Activated CD8-positive, alpha-beta T cell treated with anti-CD3 and anti-CD28 coated beads, Interleukin-2, amount 10 ng/mL, durations not matched to agents 7 days and 5 days (primary cell): ENCODE measurements around the gene TFPI2. TPM values are rescaled to one million over a fixed set of nuclear protein-coding genes. Genes with fewer than 3 reads are reported as not detected.

Experiments used
- ATAC-seq: fragments of 150-1000 bp; cut with Tn5 transposase; one replicate; pipeline ENCODE4 v1.10.0; 2021; ENCODE audit warnings: moderate library complexity
- CTCF ChIA-PET: fragments of 350-600 bp; sonication (Branson Sonifier 250); formaldehyde crosslinking; loops from one replicate; lab custom pipeline; 2021; ENCODE audit warnings: antibody characterized with exemption; lab: Charles Lee
- POLR2A ChIA-PET: fragments of 350-600 bp; sonication (Branson Sonifier 250); formaldehyde crosslinking; loops from one replicate; lab custom pipeline; 2021; ENCODE audit warnings: antibody characterized with exemption; lab: Charles Lee
- DNase-seq: peaks from one replicate; pipeline ENCODE4 v3.0.0-alpha.2; 2020
- H3K27ac Mint-ChIP-seq: one replicate; pipeline ENCODE4 v1.8.0; 2021; ENCODE audit warnings: mild to moderate bottlenecking, mixed read lengths
- H3K27me3 Mint-ChIP-seq: one replicate; pipeline ENCODE4 v1.8.0; 2021; ENCODE audit warnings: low read depth, mixed read lengths
- H3K36me3 Mint-ChIP-seq: one replicate; pipeline ENCODE4 v1.8.0; 2021; ENCODE audit warnings: low read depth, mixed read lengths
- H3K4me1 Mint-ChIP-seq: one replicate; pipeline ENCODE4 v1.8.0; 2021; ENCODE audit warnings: low read depth, mixed read lengths
- H3K4me3 Mint-ChIP-seq: one replicate; pipeline ENCODE4 v1.8.0; 2021; ENCODE audit warnings: mild to moderate bottlenecking, mixed read lengths
- H3K9me3 Mint-ChIP-seq: one replicate; pipeline ENCODE4 v1.8.0; 2022; ENCODE audit warnings: mixed read lengths; ENCODE audit not compliant: insufficient read depth
- total RNA-seq, 2 experiments: library from RNA; stranded (reverse); gene quantifications; one replicate each; pipeline ENCODE4 v1.2.3, GENCODE V29; 2021

The TFPI2 gene
- total RNA-seq, 2 experiments from 2014 or later: not detected

DNA sequence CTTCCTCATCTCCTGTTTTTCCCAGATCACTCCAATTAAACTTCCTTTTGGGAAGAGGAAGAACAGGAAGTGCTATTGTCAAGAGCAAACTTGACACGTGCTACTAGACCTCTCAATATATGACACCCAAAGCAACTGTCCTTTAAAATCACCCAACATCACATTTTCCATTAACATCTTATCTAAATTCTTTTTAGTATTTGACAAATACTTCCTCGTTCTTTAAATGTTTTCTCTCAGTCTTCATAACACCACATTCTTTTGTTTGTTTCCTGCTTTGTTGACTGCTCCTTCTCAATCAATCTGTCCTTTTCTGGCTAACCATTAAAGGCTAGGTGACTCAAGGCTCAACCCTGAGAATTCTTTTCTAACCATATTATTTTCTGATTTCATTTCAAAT lies 7.1 kb upstream of the TFPI2 start:
- Mint-ChIP-seq H3K36me3 (no peaks in the 10 kb centered on the region), H3K27ac (no peak overlapping the region), H3K9me3 (no peaks in the 10 kb centered on the region), H3K4me1 (no peaks in the 10 kb centered on the region), H3K27me3 (peaks cover 17% of the 10 kb centered on the region), H3K4me3 (no peak overlapping the region)
- ATAC-seq: no peak
- no peak for DNase-seq
- ChIA-PET POLR2A (no interaction called here), CTCF (no interaction called here)

DNA sequence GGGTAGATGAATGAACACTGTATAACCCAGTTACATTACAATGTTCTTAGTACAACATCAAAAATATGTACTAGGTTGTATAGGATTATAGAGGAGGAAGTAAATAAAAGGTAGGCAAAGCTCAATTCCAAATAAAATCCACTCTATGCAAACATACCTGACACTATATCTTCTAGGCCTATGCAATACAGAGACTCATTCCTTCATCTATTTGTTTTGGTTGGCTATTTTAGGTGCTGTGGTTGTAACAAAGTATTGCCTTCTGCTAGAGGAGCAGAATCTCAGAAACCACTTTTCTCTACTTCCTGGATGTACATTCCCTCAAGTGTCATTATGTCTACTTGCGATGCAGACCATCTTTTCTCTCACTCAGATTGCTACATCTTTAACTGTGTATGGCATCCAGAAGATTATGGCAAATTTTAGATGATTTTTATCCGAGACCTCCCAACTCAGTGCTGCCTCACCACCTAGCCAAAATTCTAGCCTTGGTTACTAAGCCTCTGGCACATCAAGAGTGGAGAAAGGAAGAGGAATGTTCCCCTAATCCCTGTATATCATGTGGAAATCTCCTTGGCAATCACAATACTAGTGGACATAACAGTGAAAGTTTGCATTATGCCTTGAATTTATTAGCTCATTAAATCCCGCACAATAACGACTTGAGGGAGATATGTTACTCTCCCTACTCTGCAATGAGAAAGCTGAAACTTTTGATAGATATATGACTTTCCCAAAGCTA lies 5.5 kb upstream of the TFPI2 start:
- no peak overlapping the region for H3K27ac Mint-ChIP-seq
- no peaks in the 10 kb centered on the region for H3K36me3 Mint-ChIP-seq
- ATAC-seq (no peak), DNase-seq (no peak)
- no peaks in the 10 kb centered on the region for H3K4me1 Mint-ChIP-seq
- CTCF ChIA-PET: interaction anchor here (0.9 kb wide), 1 partner anchor 650 kb away, joined by 3 read pairs; no protein-coding TSS in a partner anchor
- POLR2A ChIA-PET: no interaction called here
- H3K9me3 Mint-ChIP-seq: no peaks in the 10 kb centered on the region
- H3K27me3 Mint-ChIP-seq: peaks cover 27% of the 10 kb centered on the region
- no peak overlapping the region for H3K4me3 Mint-ChIP-seq

DNA sequence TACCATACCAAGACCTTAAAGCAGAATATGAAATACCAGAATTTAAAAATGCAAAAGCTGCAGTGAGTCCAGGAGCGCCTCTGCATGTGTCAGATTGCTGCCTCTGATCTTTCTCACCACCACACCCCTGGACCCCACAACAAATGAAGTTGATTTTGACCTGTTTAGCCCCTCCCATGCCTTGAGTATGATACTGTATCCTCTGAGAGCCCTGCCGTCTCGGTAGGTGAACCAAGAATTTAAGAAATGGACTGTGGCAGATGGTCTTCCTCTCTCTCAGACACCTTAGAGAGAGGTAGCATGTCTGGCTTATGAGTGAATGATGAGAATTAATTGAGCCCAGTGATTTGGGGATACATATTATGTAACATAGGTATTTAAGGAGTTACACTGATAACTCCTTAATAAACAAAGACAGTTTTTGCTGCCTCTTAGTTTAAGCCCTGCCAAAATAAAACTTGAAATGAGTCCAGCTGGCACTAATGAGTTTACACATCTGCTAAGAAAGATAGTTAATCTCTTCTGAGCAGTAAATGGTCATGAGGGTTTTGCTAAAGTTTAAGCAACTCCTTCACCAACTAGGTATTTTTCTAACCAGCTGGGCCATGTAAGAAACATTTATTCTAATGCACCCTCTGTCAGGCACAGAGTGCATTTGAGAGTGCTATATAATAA lies 4.5 kb upstream of the TFPI2 start:
- H3K4me1 Mint-ChIP-seq: peaks cover 4% of the 10 kb centered on the region
- no peaks in the 10 kb centered on the region for H3K36me3 Mint-ChIP-seq
- no peaks in the 10 kb centered on the region for H3K9me3 Mint-ChIP-seq
- H3K27me3 Mint-ChIP-seq: peaks cover 32% of the 10 kb centered on the region
- ChIA-PET POLR2A (no interaction called here), CTCF (no interaction called here)
- DNase-seq (no peak), ATAC-seq (no peak)
- H3K27ac Mint-ChIP-seq: no peak overlapping the region
- no peak overlapping the region for H3K4me3 Mint-ChIP-seq

GRCh38 chr7:93894426-93894825 lies 3.9 kb upstream of the TFPI2 start:
- Mint-ChIP-seq H3K4me1 (peaks cover 8% of the 10 kb centered on the region), H3K27me3 (peaks cover 36% of the 10 kb centered on the region), H3K27ac (no peak overlapping the region), H3K4me3 (no peak overlapping the region), H3K9me3 (no peaks in the 10 kb centered on the region), H3K36me3 (no peaks in the 10 kb centered on the region)
- DNase-seq (no peak), ATAC-seq (no peak)
- ChIA-PET POLR2A (no interaction called here), CTCF (no interaction called here)

GRCh38 chr7:93890041-93890463 lies 501 bp downstream of the TFPI2 start:
- no peaks in the 10 kb centered on the region for H3K9me3 Mint-ChIP-seq
- ATAC-seq (peak; percentile 49), DNase-seq (peak; percentile 21)
- peak overlapping the region; percentile 58 for H3K4me3 Mint-ChIP-seq
- POLR2A ChIA-PET: no interaction called here
- H3K27me3 Mint-ChIP-seq: peaks cover 38% of the 10 kb centered on the region
- no peak overlapping the region for H3K27ac Mint-ChIP-seq
- CTCF ChIA-PET: interaction anchor here (0.6 kb wide), 1 partner anchor 197 kb away, joined by 4 read pairs; no protein-coding TSS in a partner anchor
- H3K4me1 Mint-ChIP-seq: peaks cover 8% of the 10 kb centered on the region
- H3K36me3 Mint-ChIP-seq: no peaks in the 10 kb centered on the region

GRCh38 chr7:93889261-93889660 lies 1.3 kb downstream of the TFPI2 start:
- POLR2A ChIA-PET: no interaction called here
- no peak overlapping the region for H3K4me3 Mint-ChIP-seq
- H3K27me3 Mint-ChIP-seq: peaks cover 36% of the 10 kb centered on the region
- DNase-seq (no peak), ATAC-seq (no peak)
- peaks cover 8% of the 10 kb centered on the region for H3K4me1 Mint-ChIP-seq
- H3K9me3 Mint-ChIP-seq: no peaks in the 10 kb centered on the region
- H3K36me3 Mint-ChIP-seq: no peaks in the 10 kb centered on the region
- no peak overlapping the region for H3K27ac Mint-ChIP-seq
- CTCF ChIA-PET: interaction anchor here (0.6 kb wide), 1 partner anchor 198 kb away, joined by 4 read pairs; no protein-coding TSS in a partner anchor

DNA sequence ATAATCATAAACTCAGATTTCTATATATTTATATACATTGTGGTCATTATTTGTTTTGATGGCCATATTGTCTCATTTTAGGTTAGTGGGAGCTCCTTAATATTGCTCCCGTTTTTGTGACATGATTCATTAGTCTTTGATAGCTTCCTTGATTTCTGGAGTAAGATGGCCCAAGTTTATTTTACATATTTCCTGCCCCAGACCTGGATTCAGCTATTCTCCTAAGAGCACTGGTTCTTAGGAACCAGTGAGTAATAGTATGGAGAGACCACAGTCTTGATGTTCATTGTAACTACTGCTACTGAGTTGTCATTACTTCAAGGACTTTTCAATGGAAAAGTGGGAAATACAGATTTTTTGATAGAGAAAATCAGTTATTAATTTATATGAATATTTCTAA lies 6.0 kb downstream of the TFPI2 start:
- POLR2A ChIA-PET: no interaction called here
- Mint-ChIP-seq H3K27ac (no peak overlapping the region), H3K36me3 (no peaks in the 10 kb centered on the region), H3K4me3 (no peak overlapping the region), H3K4me1 (no peaks in the 10 kb centered on the region), H3K27me3 (peaks cover 13% of the 10 kb centered on the region), H3K9me3 (no peaks in the 10 kb centered on the region)
- DNase-seq (no peak), ATAC-seq (no peak)
- CTCF ChIA-PET: no interaction called here

- Mint-ChIP-seq H3K36me3 (no peaks in the 10 kb centered on the region), H3K4me1 (no peaks in the 10 kb centered on the region), H3K9me3 (no peaks in the 10 kb centered on the region), H3K4me3 (no peak overlapping the region), H3K27me3 (peaks cover 10% of the 10 kb centered on the region), H3K27ac (no peak overlapping the region)
- ChIA-PET CTCF (interaction anchor here (1.3 kb wide), 1 partner anchor 19 kb away, joined by 4 read pairs; no protein-coding TSS in a partner anchor), POLR2A (no interaction called here)
- DNase-seq (no peak), ATAC-seq (no peak)
Observed at GRCh38 chr7:93883917-93884345, 6.6 kb downstream of the TFPI2 start.

DNA sequence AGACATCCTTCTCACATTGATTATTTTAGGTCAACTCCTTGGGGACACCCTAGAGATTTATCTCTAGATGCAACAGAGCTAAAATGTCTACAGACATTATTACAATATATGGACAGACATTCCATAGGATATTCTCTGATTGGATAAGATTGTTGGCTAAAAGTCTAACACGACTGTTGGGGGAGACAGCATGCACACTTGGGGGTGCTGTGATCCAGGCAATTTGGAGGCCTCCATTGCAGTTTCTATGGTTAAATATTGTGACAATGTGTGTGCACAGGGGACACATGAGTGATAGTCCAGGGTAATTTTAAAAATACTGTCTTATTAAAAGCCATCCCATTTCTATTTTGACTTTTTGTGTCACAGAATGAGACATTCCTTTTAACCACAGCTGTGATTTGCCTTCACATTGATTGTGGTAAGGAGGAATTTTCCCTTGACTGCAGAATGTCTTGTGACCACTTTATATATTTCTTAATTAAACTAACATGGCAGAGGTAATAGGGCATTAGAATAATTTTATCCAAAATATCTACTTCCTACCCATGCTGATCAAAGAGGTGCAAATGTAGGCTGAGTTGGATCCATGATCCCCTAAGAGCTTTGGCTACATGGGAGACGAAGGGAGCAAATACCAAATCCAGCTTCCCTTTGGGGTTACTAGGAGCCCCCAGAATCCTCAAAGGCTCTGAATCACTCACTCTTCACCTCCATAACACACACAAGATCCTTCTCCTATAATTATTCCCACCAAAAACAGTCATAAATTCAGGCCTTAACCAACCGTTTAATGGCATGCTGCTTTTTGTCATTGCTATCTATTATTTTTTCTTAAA lies 7.3 kb downstream of the TFPI2 start:
- peaks cover 6% of the 10 kb centered on the region for H3K27me3 Mint-ChIP-seq
- CTCF ChIA-PET: interaction anchor here (1.3 kb wide), 1 partner anchor 19 kb away, joined by 4 read pairs; no protein-coding TSS in a partner anchor

DNA sequence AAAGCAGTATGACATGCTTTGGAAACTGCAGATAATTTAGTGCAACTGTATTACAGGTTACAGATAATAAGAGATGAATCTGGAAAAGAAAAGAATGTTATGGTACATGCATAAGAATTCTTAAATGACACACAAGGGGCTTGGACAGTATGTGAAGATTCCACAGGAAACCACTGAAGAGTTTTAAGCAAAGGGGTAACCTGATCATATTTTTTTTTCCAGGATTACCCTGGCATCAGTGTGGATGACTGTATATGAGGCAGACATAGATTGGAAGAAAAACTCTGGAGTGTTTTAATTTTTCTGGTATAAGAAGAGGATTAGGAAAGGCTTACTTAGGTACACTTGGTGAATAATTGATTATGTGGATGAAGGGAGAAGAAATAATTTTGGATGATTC lies 8.1 kb downstream of the TFPI2 start:
- no peak overlapping the region for H3K27ac Mint-ChIP-seq
- ChIA-PET CTCF (no interaction called here), POLR2A (no interaction called here)
- no peak overlapping the region for H3K4me3 Mint-ChIP-seq
- H3K9me3 Mint-ChIP-seq: no peaks in the 10 kb centered on the region
- H3K27me3 Mint-ChIP-seq: peaks cover 2% of the 10 kb centered on the region
- no peak for ATAC-seq
- no peaks in the 10 kb centered on the region for H3K36me3 Mint-ChIP-seq
- DNase-seq: no peak
- no peaks in the 10 kb centered on the region for H3K4me1 Mint-ChIP-seq

More for the DNA sequence above, 7.3 kb downstream of the TFPI2 start:
- H3K4me1 Mint-ChIP-seq: no peaks in the 10 kb centered on the region
- DNase-seq (no peak), ATAC-seq (no peak)
- POLR2A ChIA-PET: no interaction called here
- H3K27ac Mint-ChIP-seq: no peak overlapping the region
- H3K4me3 Mint-ChIP-seq: no peak overlapping the region
- H3K9me3 Mint-ChIP-seq: no peaks in the 10 kb centered on the region
- H3K36me3 Mint-ChIP-seq: no peaks in the 10 kb centered on the region

GRCh38 chr7:93879356-93879755 lies 11.2 kb downstream of the TFPI2 start:
- POLR2A ChIA-PET: no interaction called here

More at GRCh38 chr7:93879356-93879755, 11.2 kb downstream of the TFPI2 start:
- H3K4me3 Mint-ChIP-seq: no peak overlapping the region
- no peak for ATAC-seq
- no peaks in the 10 kb centered on the region for H3K36me3 Mint-ChIP-seq
- no peaks in the 10 kb centered on the region for H3K27me3 Mint-ChIP-seq
- no peak for DNase-seq
- no peaks in the 10 kb centered on the region for H3K9me3 Mint-ChIP-seq
- H3K4me1 Mint-ChIP-seq: no peaks in the 10 kb centered on the region
- CTCF ChIA-PET: no interaction called here
- no peak overlapping the region for H3K27ac Mint-ChIP-seq
